22Rv1 (cell line): ENCODE data around the gene SKA3.
"Not testable (repeated sequence)": the region's sequence is repeated elsewhere in the genome, so short reads cannot be mapped to it uniquely, and the experiment has no call there.

Experiments
- H3K27ac ChIP-seq: fragments of 450-650 bp; 2 replicates; pipeline ENCODE4 v1.5.1; 2017
- ZFX ChIP-seq: fragments of 450-650 bp; IDR thresholded peaks from 2 replicates; pipeline ENCODE4 v1.6.1; 2017; ENCODE audit warnings: antibody characterized with exemption, borderline replicate concordance
- TF ChIP-seq, protein P1 (sequence below): fragments of 450-650 bp; IDR thresholded peaks from 2 replicates; pipeline ENCODE4 v1.5.1; 2017; ENCODE audit warnings: mild to moderate bottlenecking

The SKA3 gene

DNA sequence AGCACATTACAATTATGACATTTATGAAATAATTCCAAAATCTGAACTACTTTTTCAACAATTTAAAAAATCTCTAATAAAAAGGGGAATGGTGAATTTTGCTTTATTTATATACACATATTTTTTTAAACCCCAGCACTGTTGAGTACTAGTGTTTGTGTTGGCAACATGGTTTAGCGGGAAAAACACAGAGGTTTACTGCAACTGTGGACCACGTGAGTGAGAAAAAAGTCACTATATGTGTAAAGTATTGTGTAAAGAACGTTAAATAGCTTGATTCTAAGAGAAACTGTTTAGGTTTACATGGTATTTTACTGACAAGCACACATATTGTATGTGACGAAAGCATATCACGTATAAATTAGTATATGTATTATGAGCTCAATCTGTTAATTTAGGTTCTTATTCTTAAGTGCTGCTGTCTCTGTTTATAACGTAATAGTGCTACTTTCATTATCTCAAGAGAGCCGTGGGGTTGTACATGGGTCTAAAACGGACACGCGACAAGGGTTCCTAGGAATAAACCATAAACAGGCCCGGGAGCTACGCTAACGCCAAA, 617 bp downstream of the SKA3 start:
- H3K27ac ChIP-seq: peak overlapping the region; percentile 96
- TF ChIP-seq, protein P1, sequence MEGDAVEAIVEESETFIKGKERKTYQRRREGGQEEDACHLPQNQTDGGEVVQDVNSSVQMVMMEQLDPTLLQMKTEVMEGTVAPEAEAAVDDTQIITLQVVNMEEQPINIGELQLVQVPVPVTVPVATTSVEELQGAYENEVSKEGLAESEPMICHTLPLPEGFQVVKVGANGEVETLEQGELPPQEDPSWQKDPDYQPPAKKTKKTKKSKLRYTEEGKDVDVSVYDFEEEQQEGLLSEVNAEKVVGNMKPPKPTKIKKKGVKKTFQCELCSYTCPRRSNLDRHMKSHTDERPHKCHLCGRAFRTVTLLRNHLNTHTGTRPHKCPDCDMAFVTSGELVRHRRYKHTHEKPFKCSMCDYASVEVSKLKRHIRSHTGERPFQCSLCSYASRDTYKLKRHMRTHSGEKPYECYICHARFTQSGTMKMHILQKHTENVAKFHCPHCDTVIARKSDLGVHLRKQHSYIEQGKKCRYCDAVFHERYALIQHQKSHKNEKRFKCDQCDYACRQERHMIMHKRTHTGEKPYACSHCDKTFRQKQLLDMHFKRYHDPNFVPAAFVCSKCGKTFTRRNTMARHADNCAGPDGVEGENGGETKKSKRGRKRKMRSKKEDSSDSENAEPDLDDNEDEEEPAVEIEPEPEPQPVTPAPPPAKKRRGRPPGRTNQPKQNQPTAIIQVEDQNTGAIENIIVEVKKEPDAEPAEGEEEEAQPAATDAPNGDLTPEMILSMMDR: no peak
- TF ChIP-seq ZFX: no peak

DNA sequence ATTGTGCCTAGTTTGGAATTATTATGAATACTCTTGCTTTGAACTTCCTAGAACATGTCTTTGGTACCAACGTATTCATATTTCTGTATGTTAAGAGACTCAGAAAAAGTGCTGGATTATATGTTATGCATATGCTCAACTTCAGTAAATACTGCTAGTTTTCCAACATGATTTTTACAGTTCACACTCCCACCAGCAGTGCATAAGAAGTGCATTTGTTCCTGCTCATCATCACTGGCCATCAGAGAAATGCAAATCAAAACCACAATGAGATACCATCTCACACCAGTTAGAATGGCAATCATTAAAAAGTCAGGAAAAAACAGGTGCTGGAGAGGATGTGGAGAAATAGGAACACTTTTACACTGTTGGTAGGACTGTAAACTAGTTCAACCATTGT, 2.6 kb downstream of the SKA3 start:
- not testable (repeated sequence) for H3K27ac ChIP-seq

DNA sequence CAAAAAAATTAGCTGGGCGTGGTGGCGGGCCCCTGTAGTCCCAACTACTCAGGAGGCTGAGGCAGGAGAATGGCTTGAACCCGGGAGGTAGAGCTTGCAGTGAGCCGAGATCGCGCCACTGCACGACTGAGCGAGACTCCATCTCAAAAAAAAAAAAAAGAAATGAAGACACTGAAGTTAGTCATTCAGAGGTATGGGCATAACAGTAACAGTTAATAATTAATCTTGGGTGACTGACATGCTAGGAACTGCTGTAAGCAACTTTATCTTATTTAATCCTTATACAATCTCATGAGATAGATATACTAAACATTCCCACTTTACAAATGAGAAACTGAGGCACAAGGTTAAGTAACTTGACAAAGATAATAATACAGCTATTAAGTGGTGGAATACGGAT, 4.9 kb downstream of the SKA3 start:
- H3K27ac ChIP-seq: no peak overlapping the region
- TF ChIP-seq, protein P1: no peak
- no peak for TF ChIP-seq ZFX

DNA sequence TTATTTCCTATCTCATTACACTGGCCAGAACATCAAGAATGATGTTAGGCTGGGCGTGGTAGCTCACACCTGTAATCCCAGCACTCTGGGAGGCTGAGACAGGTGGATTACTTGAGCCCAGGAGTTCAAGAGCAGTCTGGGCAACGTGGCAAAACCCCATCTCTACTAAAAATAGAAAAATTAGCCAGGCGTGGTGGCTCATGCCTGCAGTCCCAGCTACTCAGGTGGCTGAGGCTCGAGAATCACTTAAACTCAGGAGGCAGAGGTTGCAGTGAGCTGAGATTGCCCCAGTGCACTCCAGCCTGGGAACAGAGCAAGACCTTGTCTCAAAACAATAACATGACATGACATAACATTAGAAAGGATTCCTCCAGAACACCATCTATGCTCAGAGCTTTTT, 10.7 kb downstream of the SKA3 start:
- not testable (repeated sequence) for H3K27ac ChIP-seq

DNA sequence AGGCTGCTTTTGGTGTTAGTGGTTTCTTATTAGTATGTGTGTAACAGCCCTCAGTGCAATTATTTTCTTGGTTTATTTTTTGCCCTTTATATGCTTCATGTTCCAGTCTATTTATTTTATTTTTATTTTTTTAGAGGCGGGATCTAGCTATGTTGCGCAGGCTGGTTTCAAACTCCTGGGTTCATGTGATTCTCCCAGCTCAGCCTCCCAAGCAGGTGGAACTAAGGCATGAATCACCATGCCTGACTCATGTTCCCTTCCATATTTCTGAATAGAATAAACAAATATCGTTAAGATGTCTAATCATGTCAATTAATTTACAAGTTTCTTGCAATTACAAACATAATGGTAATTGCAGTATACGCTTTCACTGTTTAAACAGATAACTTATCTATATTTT, 11.7 kb downstream of the SKA3 start:
- H3K27ac ChIP-seq: no peak overlapping the region
- no peak for TF ChIP-seq ZFX
- TF ChIP-seq, protein P1: no peak

DNA sequence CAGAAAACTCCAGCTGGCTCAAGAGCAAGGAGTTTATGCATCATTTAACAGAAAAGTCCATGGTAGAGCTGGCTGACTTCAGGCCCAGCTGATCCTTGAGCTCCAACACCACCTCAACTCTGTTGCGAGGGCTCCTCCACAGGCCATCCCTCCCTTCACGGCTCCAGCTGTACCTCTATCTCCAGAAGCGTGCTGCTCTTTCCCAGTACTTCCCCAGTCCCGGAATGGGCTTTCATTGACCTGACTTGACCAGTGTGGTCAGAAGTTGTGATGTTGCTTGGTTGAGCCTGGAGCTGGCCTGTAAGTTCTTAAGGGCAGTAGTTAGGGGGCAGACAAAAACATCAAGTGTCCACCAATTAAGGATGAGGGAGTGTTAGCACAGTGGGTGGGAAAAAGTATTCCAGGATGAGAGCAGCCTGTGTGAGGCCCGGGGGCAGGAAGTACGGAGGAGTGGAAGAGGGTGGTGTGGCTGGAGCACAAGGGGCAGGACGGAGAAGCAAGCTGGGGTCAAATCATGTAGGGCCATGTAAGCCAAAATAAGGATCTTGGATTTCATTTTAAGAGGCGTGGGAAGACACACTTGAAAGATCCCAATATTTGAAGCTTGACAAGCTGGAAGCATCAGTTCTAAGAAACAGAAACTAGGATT, 24.0 kb downstream of the SKA3 start:
- no peak overlapping the region for H3K27ac ChIP-seq

DNA sequence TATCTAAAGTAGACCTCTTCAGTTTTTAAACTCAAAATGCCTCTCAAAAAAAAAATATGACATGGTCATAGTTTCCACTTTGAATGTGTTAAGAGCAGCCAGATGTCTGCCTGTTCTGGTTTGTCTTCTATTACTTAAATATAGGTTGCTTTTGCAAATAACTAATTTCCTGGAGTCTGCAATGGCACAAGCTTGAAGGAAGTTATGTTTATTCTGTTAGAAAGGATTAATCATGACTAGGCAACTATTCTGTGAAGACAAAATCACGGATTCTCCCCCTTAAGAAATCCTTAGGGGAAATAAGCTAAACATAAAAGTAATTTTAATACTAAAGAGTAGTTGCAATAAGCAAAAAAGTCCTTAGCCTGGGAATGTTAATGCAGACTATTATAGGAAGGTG, 26.3 kb downstream of the SKA3 start:
- no peak overlapping the region for H3K27ac ChIP-seq
- TF ChIP-seq, protein P1: no peak
- TF ChIP-seq ZFX: no peak

More for the DNA sequence above, 24.0 kb downstream of the SKA3 start:
- no peak for TF ChIP-seq ZFX
- TF ChIP-seq, protein P1: no peak

DNA sequence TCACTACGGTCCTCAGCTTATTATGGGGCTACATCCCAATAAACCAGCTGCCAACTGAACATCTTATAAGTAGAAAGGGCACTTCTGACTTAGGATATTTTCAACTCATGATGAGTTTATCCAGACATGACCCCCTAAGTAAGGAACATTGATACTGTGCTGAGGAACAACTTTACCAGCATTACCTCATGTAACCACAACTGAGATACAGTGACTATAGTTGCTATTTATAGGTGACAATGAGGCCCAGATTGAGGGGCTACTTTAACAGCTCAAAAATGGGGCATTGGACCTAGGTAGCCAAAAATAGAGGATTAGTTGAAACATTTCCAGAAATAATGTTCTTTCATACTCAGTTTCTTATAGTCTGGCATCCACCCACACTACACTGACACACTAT, 26.8 kb downstream of the SKA3 start:
- H3K27ac ChIP-seq: no peak overlapping the region
- no peak for TF ChIP-seq ZFX
- TF ChIP-seq, protein P1: no peak
